ENCODE data around the gene ZNF619. TPM values are rescaled to one million over a fixed set of nuclear protein-coding genes. Genes with fewer than 3 reads are reported as not detected.

Gene ZNF619
- total and polyA plus RNA-seq, 2 of the 4 experiments (the other 2 are of a cell fraction): 2.0 to 4.8 TPM

- TF ChIP-seq USF2 (IDR thresholded peaks at IDR 0.05; ENCODE audit: low read depth, low read length) (no peak), MXI1 (IDR thresholded peaks at IDR 0.05; ENCODE audit: borderline replicate concordance, low read depth, low read length) (no peak)
These were observed 51.5 kb downstream of the ZNF619 start (continued) for GRCh38 chr3:40528426-40528825.

- no peak overlapping the region for H3K4ac ChIP-seq (ENCODE audit: low read depth, low read length)
- POLR2A ChIA-PET (ENCODE audit: unreplicated experiment): no interaction called here
- H4K8ac ChIP-seq (ENCODE audit: low read depth in 2 of 2, low read length in 2 of 2): no peak overlapping the region
- no peak overlapping the region for H3K18ac ChIP-seq (ENCODE audit: low read depth, low read length)
- no peak overlapping the region for H2AK5ac ChIP-seq (ENCODE audit: low read depth, low read length)
- H2BK20ac ChIP-seq (ENCODE audit: low read depth, low read length): no peak overlapping the region
- no peak overlapping the region for H3K4me3 ChIP-seq (ENCODE audit: insufficient read depth, low read depth, low read length)
- H3K14ac ChIP-seq (replicated peaks; ENCODE audit: low read depth, low read length): no peak overlapping the region
- H3K27me3 ChIP-seq (ENCODE audit: control insufficient read depth, insufficient read depth, low read length): no peaks in the 10 kb centered on the region
- peaks cover 57% of the 10 kb centered on the region for H3K36me3 ChIP-seq (ENCODE audit: control insufficient read depth, insufficient read depth, low read length)
- no peak for DNase-seq
- peaks cover 7 to 12% of the 10 kb centered on the region in 2 experiments; a peak in 2 of 4 replicates for H3K79me1 ChIP-seq (ENCODE audit: low read depth in 1 of 2, low read length in 2 of 2)
- no peak overlapping the region for H3K23ac ChIP-seq (ENCODE audit: low read depth, low read length)
- H3K9me3 ChIP-seq (ENCODE audit: control insufficient read depth, insufficient read depth, low read length): peaks cover 20% of the 10 kb centered on the region
- no peak overlapping the region for H2BK5ac ChIP-seq (ENCODE audit: low read depth, low read length, poor library complexity, severe bottlenecking)
- H3K4me1 ChIP-seq (ENCODE audit: control insufficient read depth, insufficient read depth, low read length): no peaks in the 10 kb centered on the region
- no peak overlapping the region for H3K9ac ChIP-seq (ENCODE audit: low read depth, low read length)
- H3K27ac ChIP-seq (ENCODE audit: insufficient read depth, low read length): no peak overlapping the region
- H3K56ac ChIP-seq (ENCODE audit: extremely low read depth, insufficient read depth, low read length): no peak overlapping the region
- no peak overlapping the region for H4K91ac ChIP-seq (ENCODE audit: insufficient read depth, low read depth, low read length)
- H2AFZ ChIP-seq (replicated peaks; ENCODE audit: low read length, poor library complexity): no peak overlapping the region
- dilution Hi-C loops (cut with HindIII; ENCODE audit: low sequenced_read_pairs, unreplicated experiment): no loop called here
- H2BK15ac ChIP-seq (ENCODE audit: low read depth, low read length): no peak overlapping the region
- no peaks in the 10 kb centered on the region for H3K9me1 ChIP-seq (ENCODE audit: insufficient read depth, low read length)
- H2AK9ac ChIP-seq (replicated peaks; ENCODE audit: low read depth, low read length, poor library complexity): no peak overlapping the region
- BruUV-seq (replicated peaks): no TSS peak
- H2BK120ac ChIP-seq (ENCODE audit: low read depth, low read length): no peak overlapping the region
- H3K4me2 ChIP-seq (ENCODE audit: low read depth, low read length): no peak overlapping the region
- CTCF ChIA-PET: no interaction called here
- in situ Hi-C loops (cut with MboI; ENCODE audit: low sequenced_read_pairs): no loop called here
- no peaks in the 10 kb centered on the region for H4K20me1 ChIP-seq (ENCODE audit: insufficient read depth, low read length)
- TF ChIP-seq MAFK (IDR thresholded peaks at IDR 0.05; ENCODE audit: low read depth, low read length) (no peak), RAD21 (IDR thresholded peaks at IDR 0.05; ENCODE audit: low read length) (no peak), RFX5 (IDR thresholded peaks at IDR 0.05; ENCODE audit: low read depth, low read length) (no peak), NFE2L2 (IDR thresholded peaks at IDR 0.05; ENCODE audit: low read depth, low read length) (no peak), RCOR1 (IDR thresholded peaks at IDR 0.05; ENCODE audit: insufficient replicate concordance, low read length) (no peak), MXI1 (IDR thresholded peaks at IDR 0.05; ENCODE audit: borderline replicate concordance, low read depth, low read length) (no peak), CTCF (conservative IDR thresholded peaks at IDR 0.05; ENCODE audit: low read depth, low read length) (no peak), BHLHE40 (IDR thresholded peaks at IDR 0.05; ENCODE audit: low read depth, low read length) (no peak), POLR2A (IDR thresholded peaks at IDR 0.05; ENCODE audit: low read depth, low read length) (no peak), MAZ (IDR thresholded peaks at IDR 0.05; ENCODE audit: borderline replicate concordance, low read depth, low read length) (no peak)
- no CpG with 5 or more reads among the region's 5 CpGs for WGBS, 2 experiments (ENCODE audit: extremely low coverage in 2 of 2, insufficient read length in 1 of 2)
- intact Hi-C loops (cut with micrococcal nuclease): no loop called here
- no peak overlapping the region for H4K5ac ChIP-seq (ENCODE audit: low read depth, low read length)
- ATAC-seq (ENCODE audit: low read depth): no peak
These were observed 55.3 kb downstream of the ZNF619 start for GRCh38 chr3:40532252-40532651.
